ENCODE results near the gene HEXIM1. TPM values are rescaled to one million over a fixed set of nuclear protein-coding genes. Genes with fewer than 3 reads are reported as not detected.

The HEXIM1 gene
- total RNA-seq, 4 donors from 2014 or later, result 26.3 to 79.6 (median 36.9) TPM

DNA sequence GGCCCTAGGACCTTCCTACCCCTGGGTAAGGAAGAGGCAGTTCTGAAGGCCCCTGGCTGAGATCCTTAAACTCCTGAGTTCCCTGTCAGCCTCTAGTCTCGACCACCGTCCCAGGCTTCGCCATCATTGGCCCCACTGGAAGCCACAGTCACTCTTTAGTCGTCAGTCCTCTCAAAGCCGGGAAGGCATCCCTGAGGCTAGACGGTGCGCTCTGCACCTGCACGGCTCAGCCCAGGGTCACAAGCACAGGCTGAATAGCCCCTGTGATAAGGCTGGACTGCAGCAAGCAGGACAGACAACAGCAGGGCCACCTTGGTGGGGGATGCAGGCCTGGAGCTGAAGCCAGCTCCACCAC, 3.3 kb upstream of the HEXIM1 start:
- peak overlapping the region; percentile 84 to 90 (median 89) for H3K27ac ChIP-seq
- in situ Hi-C loops (cut with MboI; ENCODE audit: low sequenced_read_pairs in 4 of 4), result loop anchor here in 1 of 4 donors (25.0 kb wide), 1 partner anchor 233 kb away; the partner anchor contains the start of gene GFAP
- peak overlapping the region; percentile 61 to 78 (median 64) for H3K4me3 ChIP-seq
- H3K4me1 ChIP-seq, result peaks cover 16 to 24% of the 10 kb centered on the region in 2 donors
- H3K36me3 ChIP-seq, result no peaks in the 10 kb centered on the region
- intact Hi-C loops (cut with DNase I; ENCODE audit: low total_unique reads), result loop anchor here (5.0 kb wide), 1 partner anchor 1047 kb away; the partner anchor contains the start of gene KANSL1
- no peaks in the 10 kb centered on the region for H3K9me3 ChIP-seq
- ATAC-seq, result no peak
- DNase-seq, result no peak
- no peaks in the 10 kb centered on the region for H3K27me3 ChIP-seq
- no peak for TF ChIP-seq POLR2A (IDR thresholded peaks at IDR 0.05)
- TF ChIP-seq, protein P1, sequence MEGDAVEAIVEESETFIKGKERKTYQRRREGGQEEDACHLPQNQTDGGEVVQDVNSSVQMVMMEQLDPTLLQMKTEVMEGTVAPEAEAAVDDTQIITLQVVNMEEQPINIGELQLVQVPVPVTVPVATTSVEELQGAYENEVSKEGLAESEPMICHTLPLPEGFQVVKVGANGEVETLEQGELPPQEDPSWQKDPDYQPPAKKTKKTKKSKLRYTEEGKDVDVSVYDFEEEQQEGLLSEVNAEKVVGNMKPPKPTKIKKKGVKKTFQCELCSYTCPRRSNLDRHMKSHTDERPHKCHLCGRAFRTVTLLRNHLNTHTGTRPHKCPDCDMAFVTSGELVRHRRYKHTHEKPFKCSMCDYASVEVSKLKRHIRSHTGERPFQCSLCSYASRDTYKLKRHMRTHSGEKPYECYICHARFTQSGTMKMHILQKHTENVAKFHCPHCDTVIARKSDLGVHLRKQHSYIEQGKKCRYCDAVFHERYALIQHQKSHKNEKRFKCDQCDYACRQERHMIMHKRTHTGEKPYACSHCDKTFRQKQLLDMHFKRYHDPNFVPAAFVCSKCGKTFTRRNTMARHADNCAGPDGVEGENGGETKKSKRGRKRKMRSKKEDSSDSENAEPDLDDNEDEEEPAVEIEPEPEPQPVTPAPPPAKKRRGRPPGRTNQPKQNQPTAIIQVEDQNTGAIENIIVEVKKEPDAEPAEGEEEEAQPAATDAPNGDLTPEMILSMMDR (IDR thresholded peaks at IDR 0.05 in 4 of 5, conservative IDR thresholded peaks at IDR 0.05 in 1 of 5), result no peak

DNA sequence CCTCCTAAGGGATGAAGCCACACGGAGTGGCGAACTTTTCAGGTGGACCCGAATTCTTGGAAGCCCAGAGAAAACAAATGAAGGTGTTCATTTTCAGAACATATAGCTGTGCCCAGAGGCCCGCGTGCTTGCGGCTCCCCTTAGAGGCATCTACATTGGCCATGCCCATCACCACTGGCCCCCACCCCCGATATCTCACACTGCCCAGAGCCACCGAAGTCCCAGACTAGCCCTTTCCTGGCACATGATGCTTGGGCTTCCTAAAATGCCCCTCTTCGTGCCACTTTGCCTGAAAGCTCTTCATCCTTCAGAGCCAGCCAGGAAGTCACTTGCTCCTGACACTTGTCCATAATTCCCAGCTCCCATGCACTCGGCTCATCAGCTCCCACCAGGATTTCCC, 2.1 kb upstream of the HEXIM1 start:
- Histone ChIP-seq H3K4me3 (no peak overlapping the region), H3K27me3 (no peaks in the 10 kb centered on the region), H3K36me3 (no peaks in the 10 kb centered on the region), H3K27ac (peak overlapping the region; percentile 90 to 98 (median 98)), H3K4me1 (peaks cover 24 to 31% of the 10 kb centered on the region in 2 donors), H3K9me3 (no peaks in the 10 kb centered on the region)
- no peak for DNase-seq
- in situ Hi-C loops (cut with MboI; ENCODE audit: low sequenced_read_pairs in 4 of 4), result loop anchor here in 1 of 4 donors (25.0 kb wide), 1 partner anchor 234 kb away; the partner anchor contains the start of gene GFAP
- TF ChIP-seq POLR2A (IDR thresholded peaks at IDR 0.05), result no peak
- TF ChIP-seq, protein P1 (IDR thresholded peaks at IDR 0.05 in 4 of 5, conservative IDR thresholded peaks at IDR 0.05 in 1 of 5), result no peak
- intact Hi-C loops (cut with DNase I; ENCODE audit: low total_unique reads), result loop anchor here (5.0 kb wide), 1 partner anchor 1046 kb away; the partner anchor contains the start of gene KANSL1
- ATAC-seq, result no peak

DNA sequence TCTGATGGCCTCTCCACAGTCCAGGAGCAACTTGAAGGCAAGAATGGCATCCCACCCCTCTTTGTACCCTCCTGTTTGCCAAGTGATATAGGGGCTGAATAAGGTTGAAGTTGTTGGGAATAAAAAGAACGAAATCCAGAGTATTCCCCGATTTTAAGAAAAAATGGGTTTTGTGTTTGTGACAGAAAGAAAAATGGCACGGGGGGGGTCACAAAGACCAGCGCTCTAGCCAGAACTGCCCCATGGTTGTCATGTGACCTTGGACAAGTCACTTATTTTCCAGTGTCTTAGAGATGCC, 1.7 kb upstream of the HEXIM1 start:
- Histone ChIP-seq H3K36me3 (no peaks in the 10 kb centered on the region), H3K27ac (peak overlapping the region; percentile 90 to 98 (median 98)), H3K9me3 (no peaks in the 10 kb centered on the region), H3K4me1 (peaks cover 27 to 34% of the 10 kb centered on the region in 2 donors), H3K27me3 (no peaks in the 10 kb centered on the region), H3K4me3 (peak overlapping the region; percentile 57 to 88 (median 82))
- DNase-seq, result no peak
- no peak for ATAC-seq
- intact Hi-C loops (cut with DNase I; ENCODE audit: low total_unique reads), result loop anchor here (5.0 kb wide), 1 partner anchor 1046 kb away; the partner anchor contains the start of gene KANSL1
- in situ Hi-C loops (cut with MboI; ENCODE audit: low sequenced_read_pairs in 4 of 4), result loop anchor here in 1 of 4 donors (25.0 kb wide), 1 partner anchor 234 kb away; the partner anchor contains the start of gene GFAP
- TF ChIP-seq POLR2A (IDR thresholded peaks at IDR 0.05), result no peak
- TF ChIP-seq, protein P1 (IDR thresholded peaks at IDR 0.05 in 4 of 5, conservative IDR thresholded peaks at IDR 0.05 in 1 of 5), result no peak

DNA sequence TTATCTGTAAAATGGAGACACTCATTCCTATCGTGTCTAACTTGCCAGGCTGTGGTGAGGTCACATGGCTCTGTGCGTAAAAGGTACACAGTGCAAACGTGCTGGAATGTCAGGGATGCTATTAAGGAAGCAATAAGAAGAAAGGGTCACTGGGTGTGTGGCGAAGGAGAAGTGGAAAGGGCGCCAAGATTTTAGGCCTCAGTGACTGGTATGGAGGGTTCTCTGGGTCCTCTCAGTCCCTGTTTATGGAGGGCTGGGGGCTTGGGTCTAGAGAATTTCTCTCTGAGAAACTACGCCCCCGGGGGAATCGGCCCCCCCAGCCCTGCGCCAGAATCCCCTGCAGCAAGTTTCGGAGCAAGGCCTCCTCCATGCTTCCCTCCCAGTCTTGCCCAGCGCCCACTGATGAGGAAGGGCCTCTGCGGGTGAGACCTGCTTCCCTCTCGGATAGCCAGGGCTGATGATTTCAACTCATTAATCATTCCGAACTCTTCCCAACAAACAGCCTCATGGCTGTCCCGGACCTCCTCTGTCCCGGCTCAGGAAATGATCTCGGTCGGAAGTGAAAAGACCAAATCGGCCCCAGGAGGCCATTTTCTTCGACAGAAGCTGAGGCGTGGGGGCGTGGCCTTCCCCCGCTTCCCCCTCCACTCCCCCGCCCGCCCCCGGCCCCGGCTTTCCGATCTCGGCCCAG, 1.2 kb upstream of the HEXIM1 start:
- intact Hi-C loops (cut with DNase I; ENCODE audit: low total_unique reads) (loop anchor here (5.0 kb wide), 1 partner anchor 1045 kb away; the partner anchor contains the start of gene KANSL1), in situ Hi-C loops (cut with MboI; ENCODE audit: low sequenced_read_pairs in 4 of 4) (loop anchor here in 1 of 4 donors (25.0 kb wide), 1 partner anchor 235 kb away; the partner anchor contains the start of gene GFAP)
- peak overlapping the region; percentile 90 to 98 (median 98) for H3K27ac ChIP-seq
- H3K4me3 ChIP-seq, result peak overlapping the region; percentile 57 to 88 (median 82)
- TF ChIP-seq, protein P1 (IDR thresholded peaks at IDR 0.05 in 4 of 5, conservative IDR thresholded peaks at IDR 0.05 in 1 of 5), result no peak
- TF ChIP-seq POLR2A (IDR thresholded peaks at IDR 0.05), result no peak
- peaks cover 32 to 39% of the 10 kb centered on the region in 2 donors for H3K4me1 ChIP-seq
- no peaks in the 10 kb centered on the region for H3K36me3 ChIP-seq
- DNase-seq (peak; percentile 61 to 67), ATAC-seq (no peak)
- no peaks in the 10 kb centered on the region for H3K27me3 ChIP-seq
- no peaks in the 10 kb centered on the region for H3K9me3 ChIP-seq

All from gastrocnemius medialis (tissue), 4 donors.